Measurements from ENCODE around the gene FOXRED1. TPM values are rescaled to one million over a fixed set of nuclear protein-coding genes. Genes with fewer than 3 reads are reported as not detected.

FOXRED1 gene
- total and polyA plus RNA-seq, 9 of the 15 experiments (the other 6 are each of a cell fraction or from before 2014, with no cell fraction given), result 14.1 to 94.4 (median 53.1) TPM

GRCh38 chr11:126303623-126304456, 34.9 kb downstream of the FOXRED1 start, which contains the start of gene DCPS (continued):
- TF ChIP-seq ZBTB11 (CRISPR knock-in tag; IDR thresholded peaks at IDR 0.05), result peak in 1 of 3 experiments; percentile 63; a peak in 1 of 6 replicates
- peak; percentile 68; the same call in 1 of the 2 replicates for TF ChIP-seq SPI1 (IDR thresholded peaks at IDR 0.05; ENCODE audit: borderline replicate concordance, low read depth, low read length)
- peak; percentile 83 for TF ChIP-seq MAX (CRISPR knock-in tag; IDR thresholded peaks at IDR 0.05)
- TF ChIP-seq HDAC8 (tag; IDR thresholded peaks at IDR 0.05), result 0 out of 2 replicates have a peak, but pooled peaks have one; percentile 58
- peak; percentile 12; the same call in 1 of the 2 replicates for TF ChIP-seq GABPB2 (CRISPR knock-in tag; conservative IDR thresholded peaks at IDR 0.05)
- no peak for TF ChIP-seq COPS2 (conservative IDR thresholded peaks at IDR 0.05)
- TF ChIP-seq ZBTB2 (IDR thresholded peaks at IDR 0.05), result peak; percentile 54; the same call in 1 of the 2 replicates
- no peak for TF ChIP-seq NEUROD1 (IDR thresholded peaks at IDR 0.05; ENCODE audit: borderline replicate concordance, low read depth, low read length, partially characterized antibody)
- no peak for TF ChIP-seq PHTF2 (CRISPR knock-in tag; IDR thresholded peaks at IDR 0.05)
- no peak for TF ChIP-seq BRF1 (IDR thresholded peaks at IDR 0.05; ENCODE audit: borderline replicate concordance, extremely low read depth, insufficient read length)
- 0 out of 2 replicates have a peak, but pooled peaks have one; percentile 65 for TF ChIP-seq HDAC2 (IDR thresholded peaks at IDR 0.05)
- TF ChIP-seq TRIM24 (IDR thresholded peaks at IDR 0.05), result no peak
- TF ChIP-seq BDP1 (IDR thresholded peaks at IDR 0.05; ENCODE audit: insufficient read depth, insufficient read length), result no peak
- TF ChIP-seq SMARCB1 (IDR thresholded peaks at IDR 0.05; ENCODE audit: insufficient read length, low read depth), result no peak
- TF ChIP-seq ZKSCAN8 (CRISPR knock-in tag; IDR thresholded peaks at IDR 0.05), result no peak
- TF ChIP-seq HNRNPL (IDR thresholded peaks at IDR 0.05; ENCODE audit: low read depth, low read length), result 0 out of 2 replicates have a peak, but pooled peaks have one; percentile 65
- no peak for TF ChIP-seq ETV1 (tag; conservative IDR thresholded peaks at IDR 0.05; ENCODE audit: low read depth)
- TF ChIP-seq PHF21A (IDR thresholded peaks at IDR 0.05; ENCODE audit: borderline replicate concordance, low read depth), result peak; percentile 44; the same call in 1 of the 2 replicates
- no peak for TF ChIP-seq MITF (IDR thresholded peaks at IDR 0.05)
- TF ChIP-seq ELF2 (CRISPR knock-in tag; IDR thresholded peaks at IDR 0.05), result no peak

Data from K562 (cell line).